Prostate gland (tissue), 2 donors: Measurements from ENCODE around the gene NEMP1. TPM values are rescaled to one million over a fixed set of nuclear protein-coding genes. Genes with fewer than 3 reads are reported as not detected.

Source experiments
- DNase-seq: peaks from one replicate; pipeline ENCODE4 v3.0.0-alpha.2; 2019; ENCODE audit warnings: low spot score
- H3K27ac ChIP-seq, 2 donors: fragments of 200-600 bp; sonication (generic); 2 replicates each; pipeline ENCODE4 v1.5.1; 2017 to 2019
- H3K27me3 ChIP-seq: fragments of 200-600 bp; sonication (generic); replicated peaks from 2 replicates; pipeline ENCODE4 v1.5.1; 2019; ENCODE audit not compliant: insufficient read depth
- H3K36me3 ChIP-seq, 2 donors: fragments of 200-600 bp; sonication (generic); 1 replicate in 1 of 2; 2 replicates in 1 of 2; pipeline versions ENCODE4 v1.5.1 to v1.8.1; 2017 to 2019
- H3K4me1 ChIP-seq: fragments of 200-600 bp; sonication (generic); replicated peaks from 2 replicates; pipeline ENCODE4 v1.5.1; 2019
- H3K4me3 ChIP-seq, 2 donors: fragments of 200-600 bp; sonication (generic); 2 replicates each; pipeline ENCODE4 v1.5.1; 2017 to 2019
- H3K9me3 ChIP-seq: fragments of 200-600 bp; sonication (generic); 2 replicates; pipeline ENCODE4 v1.5.1; 2017
- POLR2A ChIP-seq: fragments of 450-650 bp; IDR thresholded peaks from one replicate; pipeline ENCODE4 v1.6.1; 2016; ENCODE audit warnings: antibody characterized with exemption, mild to moderate bottlenecking
- POLR2AphosphoS5 ChIP-seq: sonication (generic); formaldehyde crosslinking; IDR thresholded peaks from one replicate; pipeline ENCODE4 v1.6.1; 2017; ENCODE audit warnings: antibody characterized with exemption
- WGBS: methylation state at CpG from one replicate; pipeline ENCODE4 v1.1.5; 2018; 5-methylcytosine and 5-hydroxymethylcytosine counted together
- intact Hi-C: fragments of 100-400 bp; cut with DNase I; formaldehyde crosslinking; loops from one replicate; pipeline ENCODE4 v1.14.2; 2022
- total RNA-seq, 2 donors: library from RNA; depleted of rRNA; stranded (reverse); fragments of >200 nt; gene quantifications; one replicate each; pipeline ENCODE4 v1.1.0, GENCODE V29; 2016
- TF ChIP-seq, protein P1 (sequence below), 4 experiments: fragments of 200-600 bp in 2 of 4; fragments of 450-650 bp in 2 of 4; sonication (generic) in 2 of 4; IDR thresholded peaks; 1 replicate in 3 of 4; 2 replicates in 1 of 4; pipeline ENCODE4 v1.5.1; 2016 to 2019; ENCODE audit warnings: antibody characterized with exemption in 4 of 4, mild to moderate bottlenecking in 2 of 4, moderate library complexity in 2 of 4

The NEMP1 gene
- total RNA-seq, 2 donors from 2014 or later, result 10.8 to 13.0 TPM

DNA sequence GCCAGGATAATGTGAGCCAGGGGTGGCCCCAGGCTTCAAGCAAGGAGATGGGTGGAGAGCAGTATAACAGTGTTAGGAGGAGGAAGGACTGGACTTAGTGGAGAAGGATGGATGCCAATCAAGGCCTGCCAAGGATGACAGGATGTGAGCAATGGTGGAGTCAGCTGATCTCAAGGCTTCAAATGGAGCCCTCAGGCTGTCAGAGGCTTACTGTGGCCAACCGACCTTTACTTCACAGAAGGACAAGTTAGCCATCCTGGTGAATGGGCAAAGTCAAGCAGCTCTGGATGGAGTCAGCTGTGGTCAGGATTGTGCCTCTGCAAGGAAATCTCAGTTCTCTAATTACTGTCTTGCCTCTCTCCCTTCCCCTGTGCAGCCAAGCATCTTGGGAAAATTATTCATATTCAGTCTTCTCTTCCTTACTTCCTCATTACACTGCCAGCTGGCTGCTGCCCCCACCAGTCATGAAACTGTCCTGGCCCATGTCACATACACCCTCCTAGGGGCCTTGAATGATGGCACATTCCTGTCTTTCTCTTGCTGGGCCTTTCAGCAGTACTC is 40.2 kb upstream of the NEMP1 start:
- H3K27ac ChIP-seq, result no peak overlapping the region
- intact Hi-C loops, result no loop called here

DNA sequence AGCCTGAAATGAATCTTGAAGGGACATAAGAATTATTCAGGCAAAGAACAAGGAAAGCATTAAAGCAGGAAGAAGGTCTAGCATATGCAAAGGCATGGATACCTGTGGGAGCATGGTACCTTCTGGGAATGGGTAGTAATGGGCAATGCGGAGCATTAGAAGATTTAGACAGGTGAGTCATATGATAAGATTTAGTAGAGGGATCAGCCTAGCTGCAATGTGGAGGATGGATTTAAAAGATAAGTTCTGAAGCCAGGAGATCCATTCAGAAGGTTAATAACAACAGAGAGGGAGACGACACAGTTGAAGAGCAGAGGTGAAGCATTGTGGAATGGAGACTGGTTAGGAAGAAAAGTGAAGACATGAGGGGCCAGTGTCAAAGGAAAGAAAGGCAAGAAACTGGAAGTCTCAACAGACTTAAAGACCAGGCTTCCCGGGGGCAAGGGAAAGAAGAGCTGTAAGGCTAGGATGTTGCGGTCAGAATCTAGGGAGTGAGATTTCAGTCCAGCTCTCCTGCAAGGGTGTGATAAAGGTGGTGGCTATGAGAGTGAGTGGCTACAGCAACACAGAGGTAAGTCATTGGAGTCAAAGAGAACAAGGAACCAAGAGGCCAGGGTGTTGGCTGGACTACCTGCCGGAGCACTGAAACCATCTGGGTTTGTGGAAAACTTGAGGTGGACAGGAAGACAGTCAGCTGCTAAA is 38.1 kb upstream of the NEMP1 start:
- intact Hi-C loops, result no loop called here
- Histone ChIP-seq H3K4me1 (no peaks in the 10 kb centered on the region), H3K36me3 (no peaks in the 10 kb centered on the region), H3K27me3 (no peaks in the 10 kb centered on the region), H3K9me3 (no peaks in the 10 kb centered on the region), H3K27ac (no peak overlapping the region), H3K4me3 (no peak overlapping the region)
- 89% methylated on average over 5 of the region's 5 CpGs for WGBS
- no peak for DNase-seq
- no peak for TF ChIP-seq POLR2AphosphoS5
- TF ChIP-seq, protein P1, sequence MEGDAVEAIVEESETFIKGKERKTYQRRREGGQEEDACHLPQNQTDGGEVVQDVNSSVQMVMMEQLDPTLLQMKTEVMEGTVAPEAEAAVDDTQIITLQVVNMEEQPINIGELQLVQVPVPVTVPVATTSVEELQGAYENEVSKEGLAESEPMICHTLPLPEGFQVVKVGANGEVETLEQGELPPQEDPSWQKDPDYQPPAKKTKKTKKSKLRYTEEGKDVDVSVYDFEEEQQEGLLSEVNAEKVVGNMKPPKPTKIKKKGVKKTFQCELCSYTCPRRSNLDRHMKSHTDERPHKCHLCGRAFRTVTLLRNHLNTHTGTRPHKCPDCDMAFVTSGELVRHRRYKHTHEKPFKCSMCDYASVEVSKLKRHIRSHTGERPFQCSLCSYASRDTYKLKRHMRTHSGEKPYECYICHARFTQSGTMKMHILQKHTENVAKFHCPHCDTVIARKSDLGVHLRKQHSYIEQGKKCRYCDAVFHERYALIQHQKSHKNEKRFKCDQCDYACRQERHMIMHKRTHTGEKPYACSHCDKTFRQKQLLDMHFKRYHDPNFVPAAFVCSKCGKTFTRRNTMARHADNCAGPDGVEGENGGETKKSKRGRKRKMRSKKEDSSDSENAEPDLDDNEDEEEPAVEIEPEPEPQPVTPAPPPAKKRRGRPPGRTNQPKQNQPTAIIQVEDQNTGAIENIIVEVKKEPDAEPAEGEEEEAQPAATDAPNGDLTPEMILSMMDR (IDR thresholded peaks at IDR 0.05), result no peak
- TF ChIP-seq POLR2A, result no peak

More for the DNA sequence above, 40.2 kb upstream of the NEMP1 start:
- Histone ChIP-seq H3K36me3 (no peaks in the 10 kb centered on the region), H3K4me3 (no peak overlapping the region), H3K4me1 (no peaks in the 10 kb centered on the region), H3K27me3 (no peaks in the 10 kb centered on the region), H3K9me3 (no peaks in the 10 kb centered on the region)
- WGBS, result 85% methylated on average over 1 of the region's 1 CpG
- no peak for DNase-seq
- TF ChIP-seq, protein P1 (IDR thresholded peaks at IDR 0.05), result peak in 1 of 4 experiments; percentile 8
- no peak for TF ChIP-seq POLR2AphosphoS5

DNA sequence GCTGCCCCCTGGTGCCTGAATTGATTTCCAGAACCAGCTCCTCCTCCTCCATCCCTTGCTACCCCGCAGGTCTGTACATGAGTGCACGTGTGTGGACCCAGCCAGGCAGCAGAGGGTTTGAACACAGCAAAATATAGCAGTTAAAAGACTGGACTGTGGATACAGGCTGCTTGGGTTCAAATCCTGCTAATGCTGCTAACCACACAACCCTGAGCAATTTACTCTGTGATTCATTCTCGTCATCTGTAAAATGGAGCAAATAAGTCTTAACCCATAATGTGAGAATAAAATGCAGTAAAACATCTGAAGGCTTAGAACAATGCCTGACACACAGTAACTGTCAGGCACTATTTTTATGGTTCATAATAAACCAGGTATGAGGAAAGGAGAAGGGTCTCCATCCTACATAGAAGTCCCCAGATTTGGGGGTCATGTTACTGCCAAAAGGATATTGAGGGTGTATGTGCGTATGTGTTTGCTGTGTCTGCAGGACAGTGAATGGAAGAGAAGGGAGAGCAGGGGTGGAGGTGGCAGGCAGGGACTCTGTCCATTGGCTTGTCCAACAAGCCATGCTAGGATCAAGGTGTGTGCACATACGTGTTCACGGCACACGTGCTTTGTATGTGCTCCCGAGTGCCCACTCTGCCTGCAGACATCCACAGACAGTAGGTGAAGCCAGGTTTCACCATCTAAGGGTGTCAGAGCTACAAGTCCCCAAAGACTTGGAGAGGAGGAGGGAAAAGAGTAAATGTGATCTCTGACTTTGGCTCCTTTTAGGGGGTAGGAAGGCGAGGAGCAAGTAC is 34.1 kb upstream of the NEMP1 start:
- intact Hi-C loops, result loop anchor here (1.0 kb wide), 1 partner anchor 43 kb away; no protein-coding TSS in a partner anchor
- Histone ChIP-seq H3K4me3 (peak overlapping the region; percentile 47 to 54), H3K27me3 (no peaks in the 10 kb centered on the region), H3K36me3 (no peaks in the 10 kb centered on the region), H3K9me3 (no peaks in the 10 kb centered on the region), H3K4me1 (peaks cover 5% of the 10 kb centered on the region), H3K27ac (peak overlapping the region; percentile 100)
- WGBS, result 59% methylated on average over 9 of the region's 9 CpGs
- TF ChIP-seq POLR2A, result no peak
- TF ChIP-seq, protein P1 (IDR thresholded peaks at IDR 0.05), result peak in 1 of 4 experiments; percentile 96
- no peak for DNase-seq

DNA sequence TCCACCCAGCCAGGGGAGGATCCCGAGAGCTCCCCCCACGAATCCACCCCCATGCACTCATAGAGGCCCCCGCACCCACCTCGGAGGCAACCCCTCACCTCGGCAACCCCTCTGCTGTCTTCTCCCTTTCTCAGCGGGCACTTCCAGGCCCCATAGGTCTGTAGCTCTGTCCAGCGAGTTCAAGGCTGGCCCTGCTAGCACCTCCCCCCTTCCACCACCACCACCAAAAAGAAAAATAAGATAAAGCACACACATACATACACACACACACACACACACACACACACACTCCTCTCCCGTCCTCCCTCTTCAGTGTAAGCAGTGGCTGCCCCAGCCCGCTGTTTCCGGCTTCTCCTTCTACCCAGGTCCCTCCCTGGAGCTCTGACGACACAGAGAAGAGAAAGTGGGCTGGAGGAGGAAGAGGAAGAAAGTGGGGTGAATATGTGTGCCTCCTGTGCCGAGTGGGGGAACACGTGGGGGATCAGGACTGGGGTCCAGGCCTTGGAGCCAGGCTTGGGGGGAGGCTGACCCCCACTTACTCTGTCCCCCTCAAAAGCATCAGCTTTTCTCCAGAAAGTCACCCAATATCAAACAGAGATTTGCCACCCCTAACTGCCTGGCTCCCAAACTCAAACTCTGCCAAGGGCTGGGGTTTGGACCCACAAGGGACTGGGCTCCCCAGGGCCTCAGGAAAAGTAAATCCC is 32.6 kb upstream of the NEMP1 start, which contains the start of gene STAT6:
Gene STAT6, minus strand, starts transcription at position 332 of the 704 bp plus-strand sequence. CDS start 3,084 bp downstream, outside the sequence.
- under 1% methylated on average over 13 of the region's 13 CpGs for WGBS
- Histone ChIP-seq H3K36me3 (peaks cover 3 to 8% of the 10 kb centered on the region in 2 donors), H3K4me3 (peak within 1 kb of the TSS; percentile 47 to 54), H3K9me3 (no peaks in the 10 kb centered on the region), H3K27me3 (no peaks in the 10 kb centered on the region), H3K4me1 (peaks cover 5% of the 10 kb centered on the region), H3K27ac (peak within 1 kb of the TSS; percentile 100)
- intact Hi-C loops, result loop anchor here (2.0 kb wide), 1 partner anchor 16 kb away; no protein-coding TSS in a partner anchor
- TF ChIP-seq POLR2AphosphoS5 (no peak), POLR2A (peak; percentile 79)
- DNase-seq, result peak; percentile 84
